Bronchial epithelial cell (primary cell): ENCODE data around the gene CD200. TPM values are rescaled to one million over a fixed set of nuclear protein-coding genes. Genes with fewer than 3 reads are reported as not detected.

ENCODE experiments used
- DNase-seq: peaks from one replicate; pipeline ENCODE4 v3.0.0-alpha.2; 2010; ENCODE audit warnings: low read depth
- FAIRE-seq: peaks from 2 replicates; lab custom pipeline; 2011; peaks lifted over from hg19 to GRCh38; lab: Jason Lieb, UNC
- H3K27me3 ChIP-seq: 2 replicates; pipeline ENCODE4 v1.5.1; 2011; ENCODE audit warnings: low read length; ENCODE audit not compliant: control insufficient read depth, insufficient read depth
- H3K36me3 ChIP-seq: 2 replicates; pipeline ENCODE4 v1.5.1; 2011; ENCODE audit warnings: low read length; ENCODE audit not compliant: control insufficient read depth, insufficient read depth
- H3K4me3 ChIP-seq: 2 replicates; pipeline ENCODE4 v1.5.1; 2011; ENCODE audit warnings: mild to moderate bottlenecking, low read depth, low read length, control low read depth
- CTCF ChIP-seq: IDR thresholded peaks from 2 replicates; pipeline ENCODE4 v1.5.1; 2011; ENCODE audit warnings: mild to moderate bottlenecking, moderate library complexity, low read length, control low read depth, inconsistent platforms; ENCODE audit not compliant: insufficient read depth, severe bottlenecking
- total RNA-seq: library from RNA; depleted of rRNA; stranded (reverse); fragments of >200 nt; gene quantifications from 2 replicates; pipeline ENCODE4 v1.2.1, GENCODE V29; 2014

Gene CD200
- total RNA-seq, 1 donor from 2014 or later, result 0.53 TPM

- TF ChIP-seq CTCF, result no peak
- no peaks in the 10 kb centered on the region for H3K36me3 ChIP-seq
- H3K27me3 ChIP-seq, result no peaks in the 10 kb centered on the region
- FAIRE-seq (no peak), DNase-seq (no peak)
- H3K4me3 ChIP-seq, result no peak overlapping the region
These were observed 39.4 kb downstream of the CD200 start for GRCh38 chr3:112372396-112372795.

GRCh38 chr3:112373476-112373875 is 40.5 kb downstream of the CD200 start:
- H3K27me3 ChIP-seq, result no peaks in the 10 kb centered on the region
- no peak overlapping the region for H3K4me3 ChIP-seq
- FAIRE-seq (no peak), DNase-seq (no peak)
- no peak for TF ChIP-seq CTCF
- H3K36me3 ChIP-seq, result no peaks in the 10 kb centered on the region

GRCh38 chr3:112373924-112374323 is 41.0 kb downstream of the CD200 start:
- Histone ChIP-seq H3K4me3 (no peak overlapping the region), H3K36me3 (no peaks in the 10 kb centered on the region), H3K27me3 (no peaks in the 10 kb centered on the region)
- FAIRE-seq (no peak), DNase-seq (no peak)
- TF ChIP-seq CTCF, result no peak

GRCh38 chr3:112374333-112374734 is 41.4 kb downstream of the CD200 start:
- H3K36me3 ChIP-seq, result no peaks in the 10 kb centered on the region
- no peak for TF ChIP-seq CTCF
- H3K4me3 ChIP-seq, result no peak overlapping the region
- FAIRE-seq (no peak), DNase-seq (no peak)
- H3K27me3 ChIP-seq, result no peaks in the 10 kb centered on the region

- DNase-seq, result no peak
- no peaks in the 10 kb centered on the region for H3K27me3 ChIP-seq
- TF ChIP-seq CTCF, result no peak
- H3K36me3 ChIP-seq, result no peaks in the 10 kb centered on the region
- FAIRE-seq, result no peak
- no peak overlapping the region for H3K4me3 ChIP-seq
These were observed 42.2 kb downstream of the CD200 start for GRCh38 chr3:112375117-112375516.

GRCh38 chr3:112376241-112376911 is 43.4 kb downstream of the CD200 start:
- no peak for DNase-seq
- Histone ChIP-seq H3K4me3 (no peak overlapping the region), H3K36me3 (no peaks in the 10 kb centered on the region), H3K27me3 (no peaks in the 10 kb centered on the region)
- TF ChIP-seq CTCF, result no peak
- FAIRE-seq, result no peak
